ENCODE results near the gene DENND2A. TPM values are rescaled to one million over a fixed set of nuclear protein-coding genes. Genes with fewer than 3 reads are reported as not detected.

The DENND2A gene
- total RNA-seq, 1 donor from 2014 or later, result 25.4 TPM

- no peak for DNase-seq (ENCODE audit: extremely low spot score, unreplicated experiment)
- no peaks in the 10 kb centered on the region for H3K27me3 Mint-ChIP-seq
- no peak overlapping the region for H3K27ac Mint-ChIP-seq
- H3K36me3 Mint-ChIP-seq, result peaks cover 10% of the 10 kb centered on the region
- H3K9me3 Mint-ChIP-seq, result no peaks in the 10 kb centered on the region
- no peaks in the 10 kb centered on the region for H3K4me1 Mint-ChIP-seq (ENCODE audit: unreplicated experiment)
- no peak overlapping the region for H3K4me3 Mint-ChIP-seq
- no peak for TF ChIP-seq CTCF (conservative IDR thresholded peaks at IDR 0.05)
These were observed 55.3 kb downstream of the DENND2A start for GRCh38 chr7:140585333-140585732.

GRCh38 chr7:140584195-140584851, 56.3 kb downstream of the DENND2A start:
- Mint-ChIP-seq H3K9me3 (no peaks in the 10 kb centered on the region), H3K36me3 (peaks cover 10% of the 10 kb centered on the region), H3K27ac (no peak overlapping the region), H3K4me3 (no peak overlapping the region), H3K27me3 (no peaks in the 10 kb centered on the region), H3K4me1 (ENCODE audit: unreplicated experiment) (no peaks in the 10 kb centered on the region)
- no peak for DNase-seq (ENCODE audit: extremely low spot score, unreplicated experiment)
- TF ChIP-seq CTCF (conservative IDR thresholded peaks at IDR 0.05), result no peak

GRCh38 chr7:140581411-140581810, 59.2 kb downstream of the DENND2A start:
- DNase-seq (ENCODE audit: extremely low spot score, unreplicated experiment), result no peak
- no peak overlapping the region for H3K4me3 Mint-ChIP-seq
- H3K27ac Mint-ChIP-seq, result no peak overlapping the region
- H3K27me3 Mint-ChIP-seq, result no peaks in the 10 kb centered on the region
- H3K9me3 Mint-ChIP-seq, result no peaks in the 10 kb centered on the region
- H3K36me3 Mint-ChIP-seq, result peaks cover 14% of the 10 kb centered on the region
- no peaks in the 10 kb centered on the region for H3K4me1 Mint-ChIP-seq (ENCODE audit: unreplicated experiment)
- no peak for TF ChIP-seq CTCF (conservative IDR thresholded peaks at IDR 0.05)

- no peak for DNase-seq (ENCODE audit: extremely low spot score, unreplicated experiment)
- Mint-ChIP-seq H3K4me3 (no peak overlapping the region), H3K27me3 (no peaks in the 10 kb centered on the region), H3K9me3 (no peaks in the 10 kb centered on the region), H3K27ac (no peak overlapping the region), H3K36me3 (peaks cover 4% of the 10 kb centered on the region), H3K4me1 (ENCODE audit: unreplicated experiment) (no peaks in the 10 kb centered on the region)
- TF ChIP-seq CTCF (conservative IDR thresholded peaks at IDR 0.05), result no peak
These were observed 63.0 kb downstream of the DENND2A start for GRCh38 chr7:140577651-140578050.

GRCh38 chr7:140576589-140576988, 64.0 kb downstream of the DENND2A start:
- H3K27ac Mint-ChIP-seq, result no peak overlapping the region
- no peak overlapping the region for H3K4me3 Mint-ChIP-seq
- H3K36me3 Mint-ChIP-seq, result peaks cover 4% of the 10 kb centered on the region
- no peaks in the 10 kb centered on the region for H3K4me1 Mint-ChIP-seq (ENCODE audit: unreplicated experiment)
- no peaks in the 10 kb centered on the region for H3K27me3 Mint-ChIP-seq
- H3K9me3 Mint-ChIP-seq, result no peaks in the 10 kb centered on the region
- TF ChIP-seq CTCF (conservative IDR thresholded peaks at IDR 0.05), result no peak
- no peak for DNase-seq (ENCODE audit: extremely low spot score, unreplicated experiment)
